HTR-8/SVneo (cell line): ENCODE results near the gene EFR3B.

Experiments used
- DNase-seq: peaks from one replicate; pipeline ENCODE4 v3.0.0; 2011; ENCODE audit warnings: low spot score, mixed read lengths; ENCODE audit not compliant: insufficient read length
- FAIRE-seq: peaks from 2 replicates; lab custom pipeline; 2011; peaks lifted over from hg19 to GRCh38; lab: Jason Lieb, UNC

Gene EFR3B

GRCh38 chr2:25173719-25174118 is 131.8 kb downstream of the EFR3B start:
- no peak for DNase-seq
- FAIRE-seq: no peak

GRCh38 chr2:25174192-25174861 is 132.5 kb downstream of the EFR3B start:
- DNase-seq (no peak), FAIRE-seq (no peak)

- no peak for FAIRE-seq
- DNase-seq: no peak
Observed at GRCh38 chr2:25176138-25176537, 134.3 kb downstream of the EFR3B start.

- FAIRE-seq: no peak
Observed at GRCh38 chr2:25176541-25177181, 134.8 kb downstream of the EFR3B start.

GRCh38 chr2:25177211-25177611 is 135.3 kb downstream of the EFR3B start:
- DNase-seq (no peak), FAIRE-seq (no peak)

More at GRCh38 chr2:25176541-25177181, 134.8 kb downstream of the EFR3B start:
- no peak for DNase-seq

- DNase-seq (no peak), FAIRE-seq (no peak)
Observed at GRCh38 chr2:25178976-25179375, 137.1 kb downstream of the EFR3B start.

- no peak for FAIRE-seq
- no peak for DNase-seq
Observed at GRCh38 chr2:25184254-25184653, 142.4 kb downstream of the EFR3B start.

GRCh38 chr2:25187729-25188350 is 146.0 kb downstream of the EFR3B start:
- FAIRE-seq (no peak), DNase-seq (no peak)

GRCh38 chr2:25188405-25188804 is 146.5 kb downstream of the EFR3B start:
- DNase-seq (no peak), FAIRE-seq (no peak)

- DNase-seq (no peak), FAIRE-seq (no peak)
Observed at GRCh38 chr2:25190536-25190935, 148.7 kb downstream of the EFR3B start.

- DNase-seq: no peak
- FAIRE-seq: no peak
Observed at GRCh38 chr2:25194576-25195122, 152.8 kb downstream of the EFR3B start.

GRCh38 chr2:25197336-25198208 is 155.7 kb downstream of the EFR3B start:
- FAIRE-seq: no peak

GRCh38 chr2:25198209-25198525 is 156.3 kb downstream of the EFR3B start:
- DNase-seq: no peak
- no peak for FAIRE-seq

More at GRCh38 chr2:25197336-25198208, 155.7 kb downstream of the EFR3B start:
- no peak for DNase-seq

- DNase-seq (no peak), FAIRE-seq (no peak)
Observed at GRCh38 chr2:25198576-25198975, 156.7 kb downstream of the EFR3B start.

- FAIRE-seq (no peak), DNase-seq (peak; percentile 35)
Observed at GRCh38 chr2:25201265-25201664, 159.4 kb downstream of the EFR3B start.

GRCh38 chr2:25201794-25202193 is 159.9 kb downstream of the EFR3B start:
- no peak for DNase-seq
- no peak for FAIRE-seq

GRCh38 chr2:25202275-25202674 is 160.4 kb downstream of the EFR3B start:
- no peak for DNase-seq
- FAIRE-seq: no peak

- DNase-seq: no peak
- FAIRE-seq: no peak
Observed at GRCh38 chr2:25204190-25204838, 162.4 kb downstream of the EFR3B start.

- DNase-seq: no peak
- no peak for FAIRE-seq
Observed at GRCh38 chr2:25207078-25207545, 165.2 kb downstream of the EFR3B start.
